Activated CD8-positive, alpha-beta memory T cell treated with anti-CD3 and anti-CD28 coated beads for 1 hour (primary cell): ENCODE data around the gene NFKB1.

Experiments
- DNase-seq, 2 donors: peaks; one replicate each; pipeline ENCODE4 v3.0.0-alpha.2; 2020; ENCODE audit warnings: low read depth in 1 of 2; ENCODE audit errors: extremely low read depth in 1 of 2

The NFKB1 gene

GRCh38 chr4:102623622-102624021, 122.5 kb downstream of the NFKB1 start:
- no peak for DNase-seq

- no peak for DNase-seq
Measured at GRCh38 chr4:102624505-102624904, 123.3 kb downstream of the NFKB1 start.

GRCh38 chr4:102625232-102625930, 124.2 kb downstream of the NFKB1 start:
- DNase-seq = peak in 1 of 2 donors; percentile 26

GRCh38 chr4:102627831-102628523, 126.8 kb downstream of the NFKB1 start:
- DNase-seq = no peak

GRCh38 chr4:102629673-102630072, 128.5 kb downstream of the NFKB1 start:
- DNase-seq = no peak

- DNase-seq = no peak
Measured at GRCh38 chr4:102631616-102632015, 130.5 kb downstream of the NFKB1 start.

GRCh38 chr4:102632241-102633065, 131.3 kb downstream of the NFKB1 start:
- DNase-seq = no peak

- DNase-seq = no peak
Measured at GRCh38 chr4:102633100-102633499, 131.9 kb downstream of the NFKB1 start.

- DNase-seq = no peak
Measured at GRCh38 chr4:102637391-102637790, 136.2 kb downstream of the NFKB1 start.

GRCh38 chr4:102638621-102639020, 137.5 kb downstream of the NFKB1 start:
- DNase-seq = no peak

- DNase-seq = no peak
Measured at GRCh38 chr4:102639598-102639997, 138.4 kb downstream of the NFKB1 start.

GRCh38 chr4:102640669-102641068, 139.5 kb downstream of the NFKB1 start:
- no peak for DNase-seq

- DNase-seq = no peak
Measured at GRCh38 chr4:102641793-102642192, 140.6 kb downstream of the NFKB1 start.

- DNase-seq = no peak
Measured at GRCh38 chr4:102642631-102643298, 141.6 kb downstream of the NFKB1 start.

- DNase-seq = no peak
Measured at GRCh38 chr4:102647117-102647516, 146.0 kb downstream of the NFKB1 start.

- no peak for DNase-seq
Measured at GRCh38 chr4:102657206-102657605, 156.0 kb downstream of the NFKB1 start.

GRCh38 chr4:102663073-102663472, 161.9 kb downstream of the NFKB1 start:
- no peak for DNase-seq

GRCh38 chr4:102665527-102665926, 164.4 kb downstream of the NFKB1 start:
- no peak for DNase-seq
